BE2C (cell line): ENCODE measurements around the gene PCDHGB4.
A peak's percentile ranks its signal among the peaks of the same experiment; 100 is the strongest.
"Not testable (repeated sequence)": the region's sequence is repeated elsewhere in the genome, so short reads cannot be mapped to it uniquely, and the experiment has no call there.

ENCODE experiments used
- DNase-seq: peaks from one replicate; pipeline ENCODE4 v3.0.0-alpha.2; 2020
- H3K27me3 ChIP-seq: fragments of 250-450 bp; sonication (Bioruptor Pico); 2 replicates; pipeline ENCODE4 v1.5.1; 2020; ENCODE audit warnings: mild to moderate bottlenecking
- H3K36me3 ChIP-seq: fragments of 250-450 bp; sonication (Bioruptor Pico); 2 replicates; pipeline ENCODE4 v1.5.1; 2020; ENCODE audit warnings: mild to moderate bottlenecking
- H3K4me1 ChIP-seq: fragments of 250-450 bp; sonication (Bioruptor Pico); 2 replicates; pipeline ENCODE4 v1.5.1; 2020
- H3K4me3 ChIP-seq: 2 replicates; pipeline ENCODE4 v1.5.1; 2011; ENCODE audit warnings: low read depth, low read length
- H3K9me3 ChIP-seq: fragments of 250-450 bp; sonication (Bioruptor Pico); 2 replicates; pipeline ENCODE4 v1.5.1; 2020
- CTCF ChIP-seq: IDR thresholded peaks from 2 replicates; pipeline ENCODE4 v1.5.1; 2012; ENCODE audit warnings: mild to moderate bottlenecking, low read depth, low read length

The PCDHGB4 gene

GRCh38 chr5:141412854-141413539, 25.5 kb downstream of the PCDHGB4 start, which contains the start of gene PCDHGA10:
Gene PCDHGA10 (plus strand): TSS chr5:141412987. CDS start chr5:141413176, 189 bp downstream.
- peak; percentile 50 for TF ChIP-seq CTCF
- H3K27me3 ChIP-seq: no peaks in the 10 kb centered on the region
- peak; percentile 49 for DNase-seq
- no peaks in the 10 kb centered on the region for H3K36me3 ChIP-seq
- no peaks in the 10 kb centered on the region; the same call in 1 of the 2 replicates for H3K9me3 ChIP-seq
- no peaks in the 10 kb centered on the region for H3K4me1 ChIP-seq
- H3K4me3 ChIP-seq: no peak within 1 kb of the TSS

GRCh38 chr5:141413540-141414069, 26.1 kb downstream of the PCDHGB4 start:
- Histone ChIP-seq H3K36me3 (no peaks in the 10 kb centered on the region), H3K9me3 (no peaks in the 10 kb centered on the region; the same call in 1 of the 2 replicates), H3K4me1 (no peaks in the 10 kb centered on the region), H3K4me3 (no peak overlapping the region), H3K27me3 (no peaks in the 10 kb centered on the region)
- no peak for TF ChIP-seq CTCF
- DNase-seq: no peak

GRCh38 chr5:141414548-141415274, 27.2 kb downstream of the PCDHGB4 start:
- H3K36me3 ChIP-seq, H3K4me1 ChIP-seq, DNase-seq, H3K4me3 ChIP-seq, H3K27me3 ChIP-seq, H3K9me3 ChIP-seq: not testable (repeated sequence)

- not testable (repeated sequence) for DNase-seq, H3K4me1 ChIP-seq, H3K4me3 ChIP-seq, H3K27me3 ChIP-seq, H3K9me3 ChIP-seq, H3K36me3 ChIP-seq
These were observed 27.7 kb downstream of the PCDHGB4 start for GRCh38 chr5:141415275-141415618.

GRCh38 chr5:141417494-141418172, 30.1 kb downstream of the PCDHGB4 start, which contains the start of gene PCDHGB7:
Gene PCDHGB7 (plus strand): TSS chr5:141417677. CDS start chr5:141417860, 183 bp downstream.
- H3K36me3 ChIP-seq, H3K27me3 ChIP-seq, H3K4me1 ChIP-seq, H3K9me3 ChIP-seq, H3K4me3 ChIP-seq: not testable (repeated sequence)
- peak; percentile 83 for DNase-seq
- TF ChIP-seq CTCF: peak; percentile 78

- no peak for TF ChIP-seq CTCF
- no peak overlapping the region for H3K4me3 ChIP-seq
- no peak for DNase-seq
- no peaks in the 10 kb centered on the region for H3K27me3 ChIP-seq
- no peaks in the 10 kb centered on the region; the same call in 1 of the 2 replicates for H3K9me3 ChIP-seq
- peaks cover 8% of the 10 kb centered on the region; the same call in 1 of the 2 replicates for H3K36me3 ChIP-seq
- H3K4me1 ChIP-seq: no peaks in the 10 kb centered on the region
These were observed 31.8 kb downstream of the PCDHGB4 start for GRCh38 chr5:141419074-141419880.
